HK-2 (cell line): ENCODE data around the gene USHBP1.

ENCODE experiments used
- DNase-seq: peaks from one replicate; pipeline ENCODE4 v3.0.0-alpha.2; 2018; ENCODE audit not compliant: unreplicated experiment

The USHBP1 gene

GRCh38 chr19:17211547-17212446 is 52.7 kb downstream of the USHBP1 start:
- DNase-seq, result no peak

GRCh38 chr19:17210296-17210695 is 54.2 kb downstream of the USHBP1 start:
- DNase-seq, result no peak

- peak; percentile 24 for DNase-seq
Observed at GRCh38 chr19:17209126-17210036, 55.2 kb downstream of the USHBP1 start.

DNA sequence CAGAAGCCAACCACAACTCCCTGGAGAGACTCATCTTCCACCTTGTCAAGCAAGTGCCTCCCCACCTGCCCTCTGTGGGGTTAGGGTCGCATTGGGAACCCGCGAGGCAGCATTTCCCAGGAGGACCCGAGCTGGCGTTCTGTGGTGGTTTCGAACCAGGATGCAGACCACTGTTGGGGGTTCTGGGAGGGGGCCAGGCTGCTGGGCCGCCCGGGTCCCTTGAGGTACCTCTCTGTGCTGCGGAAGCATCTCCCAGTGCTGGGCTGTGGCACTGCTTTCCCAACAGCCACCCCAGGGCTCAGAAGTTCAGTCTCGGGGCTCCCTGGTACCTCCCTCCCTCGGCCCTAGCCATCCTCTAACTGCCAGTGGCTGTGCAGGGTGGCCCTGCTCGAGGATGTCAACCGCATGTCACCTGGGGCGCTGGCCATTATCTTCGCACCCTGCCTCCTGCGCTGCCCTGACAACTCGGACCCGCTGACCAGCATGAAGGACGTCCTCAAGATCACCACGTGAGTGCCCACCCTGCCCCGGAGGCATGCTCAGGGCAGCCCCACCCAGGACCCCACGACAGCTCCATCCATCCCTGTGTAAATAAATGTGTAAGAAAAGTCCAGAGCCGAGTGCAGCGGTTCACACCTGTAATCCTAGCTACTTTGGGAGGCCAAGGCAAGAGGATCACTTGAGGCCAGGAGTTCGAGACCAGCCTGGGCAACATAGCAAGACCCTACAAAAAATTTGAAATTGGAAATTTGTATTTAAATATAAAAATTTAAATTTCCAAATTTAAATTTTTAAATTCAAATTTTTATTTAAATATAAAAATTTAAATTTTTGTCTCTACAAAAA is 57.6 kb downstream of the USHBP1 start:
- no peak for DNase-seq

DNA sequence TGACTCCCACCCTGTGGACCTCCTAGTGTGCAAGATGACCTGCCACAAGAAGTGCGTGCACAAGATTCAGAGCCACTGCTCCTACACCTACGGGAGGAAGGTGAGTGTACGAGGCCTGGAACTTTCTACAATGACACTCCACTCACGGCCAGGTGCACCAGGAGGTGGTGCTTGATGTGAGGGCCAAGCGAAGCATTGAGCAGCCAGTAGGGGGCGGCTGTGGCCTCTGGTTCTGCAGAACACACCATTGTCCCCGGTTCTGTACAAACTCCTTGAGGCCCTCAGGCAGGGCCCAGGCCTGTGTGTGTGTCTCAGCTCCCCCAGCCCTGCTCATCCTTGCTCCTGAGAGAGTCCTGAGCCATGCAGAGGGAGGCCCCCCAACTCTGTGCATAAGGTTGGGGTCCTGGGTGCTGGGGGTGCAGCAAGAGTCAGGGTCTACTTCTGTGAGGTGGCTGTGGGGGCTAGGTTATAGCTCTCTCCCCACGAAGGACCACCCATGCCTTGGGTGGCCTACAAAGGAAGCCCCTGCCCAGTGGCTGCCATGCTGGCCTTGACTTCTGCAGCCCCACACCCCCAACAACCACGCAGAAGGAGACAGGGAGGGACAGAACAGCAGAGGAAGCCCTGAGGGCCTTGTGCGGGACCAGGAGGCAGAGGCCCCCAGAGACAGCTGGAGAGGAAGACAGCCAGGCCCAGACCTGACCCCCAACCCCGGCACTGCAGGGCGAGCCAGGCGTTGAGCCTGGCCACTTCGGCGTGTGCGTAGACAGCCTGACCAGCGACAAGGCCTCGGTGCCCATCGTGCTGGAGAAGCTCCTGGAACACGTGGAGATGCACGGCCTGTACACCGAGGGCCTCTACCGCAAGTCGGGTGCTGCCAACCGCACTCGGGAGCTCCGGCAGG is 59.1 kb downstream of the USHBP1 start:
- DNase-seq, result peak; percentile 49

DNA sequence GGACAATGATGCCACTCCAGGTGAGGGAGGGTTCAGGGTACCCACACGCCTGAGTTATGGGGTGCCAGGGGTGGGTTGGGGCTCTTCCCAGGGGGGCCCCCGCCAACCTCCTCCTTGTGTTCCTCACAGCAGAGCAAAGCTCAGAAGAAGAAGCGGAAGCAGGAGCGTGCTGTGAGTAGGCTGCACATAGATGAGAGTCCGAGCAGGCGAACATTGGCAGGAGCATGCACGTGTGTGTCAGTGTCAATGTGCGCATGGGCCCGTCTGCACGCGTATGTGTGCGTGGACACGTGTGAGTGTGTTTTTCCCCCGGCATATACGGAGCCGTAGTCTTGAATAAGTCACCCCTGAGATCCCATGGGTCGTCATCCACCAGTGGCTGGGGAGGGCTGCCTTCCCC is 61.8 kb downstream of the USHBP1 start:
- no peak for DNase-seq

DNA sequence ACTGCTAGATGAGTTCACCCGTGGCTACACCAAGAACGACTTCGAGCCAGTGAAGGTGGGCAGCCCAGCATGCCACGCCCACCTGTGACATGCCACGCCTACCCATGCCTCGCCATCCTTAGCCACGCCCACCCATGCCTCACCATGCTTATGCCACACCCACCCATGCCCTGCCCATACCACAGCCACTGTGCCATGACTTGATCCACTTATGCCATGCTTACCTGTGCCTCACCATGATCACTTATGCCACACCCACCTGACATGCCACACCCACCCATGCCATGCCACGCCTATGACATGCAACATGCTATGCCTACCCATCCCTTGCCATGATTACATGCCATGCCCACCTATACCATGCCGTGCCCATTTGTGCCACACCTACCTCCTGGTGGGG is 62.3 kb downstream of the USHBP1 start:
- DNase-seq, result no peak

DNA sequence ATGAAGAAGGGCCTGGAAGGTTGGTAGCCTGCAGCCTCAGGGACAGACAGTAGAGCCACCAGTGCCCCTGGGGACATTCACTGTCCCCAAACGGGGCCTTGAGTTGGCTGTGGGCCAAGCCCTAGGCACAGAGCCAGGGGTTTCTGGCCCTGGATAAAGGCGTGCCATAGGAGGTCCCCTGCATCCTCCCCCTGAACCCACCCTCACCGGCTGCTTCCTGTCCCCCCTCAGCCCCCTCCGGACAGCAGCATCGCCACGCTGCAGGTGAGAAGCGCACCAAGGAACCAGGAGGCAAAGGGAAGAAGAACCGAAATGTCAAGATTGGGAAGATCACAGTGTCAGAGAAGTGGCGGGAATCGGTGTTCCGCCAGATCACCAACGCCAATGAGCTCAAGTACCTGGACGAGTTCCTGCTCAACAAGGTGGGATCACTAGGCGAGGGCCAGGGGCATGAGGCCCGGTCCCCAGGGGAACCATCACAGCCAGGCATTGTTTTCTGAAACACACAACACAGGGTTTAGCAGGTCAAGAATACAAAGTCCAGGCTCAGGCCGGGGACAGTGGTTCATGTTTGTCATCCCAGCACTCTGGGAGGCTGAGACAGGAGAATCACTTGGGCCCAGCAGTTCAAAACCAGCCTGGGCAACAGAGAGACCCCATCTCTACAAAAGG is 64.0 kb downstream of the USHBP1 start:
- DNase-seq, result no peak
